ENCODE measurements around the gene CGB1. TPM values are rescaled to one million over a fixed set of nuclear protein-coding genes. Genes with fewer than 3 reads are reported as not detected.

CGB1 gene
- total and polyA plus RNA-seq, 2 donors (not counting 3 experiments of a cell fraction or from before 2014, with no cell fraction given), result not detected

- dilution Hi-C loops (cut with MboI; ENCODE audit: extremely low pct_ligation_motif_present, low sequenced_read_pairs), result no loop called here
- CTCF ChIA-PET, result interaction anchor here (1.4 kb wide), 1 partner anchor 21 kb away, joined by 4 read pairs; no protein-coding TSS in a partner anchor
Observed at GRCh38 chr19:49020931-49021895, 15.5 kb downstream of the CGB1 start.

More at GRCh38 chr19:49020931-49021895, 15.5 kb downstream of the CGB1 start:
- peaks cover 0 to 5% of the 10 kb centered on the region in 2 experiments for H3K27me3 ChIP-seq (ENCODE audit: control insufficient read depth in 2 of 2, insufficient read depth in 2 of 2, low read length in 2 of 2)
- no peaks in the 10 kb centered on the region for H3K9me1 ChIP-seq (replicated peaks; ENCODE audit: control insufficient read depth, extremely low read depth, insufficient read depth, low read length)
- H3K4me1 ChIP-seq (ENCODE audit: control insufficient read depth, extremely low read depth, insufficient read depth, low read length), result peaks cover 10% of the 10 kb centered on the region
- H3K9ac ChIP-seq (replicated peaks; ENCODE audit: extremely low read depth, insufficient read depth, low read length), result no peak overlapping the region
- FAIRE-seq (no peak), DNase-seq (ENCODE audit: low read depth, low spot score) (no peak)
- no peak overlapping the region for H2AFZ ChIP-seq (ENCODE audit: low read depth, low read length)
- no peak overlapping the region for H3K4me2 ChIP-seq (ENCODE audit: insufficient read depth, low read length)
- intact Hi-C loops (cut with micrococcal nuclease), result no loop called here
- POLR2A ChIA-PET, result no interaction called here
- H3K9me3 ChIP-seq (replicated peaks; ENCODE audit: control insufficient read depth, insufficient read depth, low read length), result no peaks in the 10 kb centered on the region
- no peaks in the 10 kb centered on the region for H4K20me1 ChIP-seq (replicated peaks; ENCODE audit: control insufficient read depth, extremely low read depth, insufficient read depth, low read length)
- H3K27ac ChIP-seq (ENCODE audit: insufficient read depth, low read depth, low read length), result no peak overlapping the region
- no peaks in the 10 kb centered on the region for H3K79me2 ChIP-seq (ENCODE audit: control insufficient read depth, insufficient read depth, low read length)
- no peak overlapping the region for H3K4me3 ChIP-seq (replicated peaks in 1 of 3; ENCODE audit: insufficient read depth in 1 of 3, low read depth in 1 of 3, low read length in 3 of 3)
- no TSS peak for BruUV-seq (replicated peaks)
- H3K36me3 ChIP-seq (ENCODE audit: control insufficient read depth in 2 of 2, extremely low read depth in 1 of 2, insufficient read depth in 2 of 2, low read length in 2 of 2), result peaks cover 0 to 2% of the 10 kb centered on the region in 2 experiments
- TF ChIP-seq CTCF (IDR thresholded peaks at IDR 0.05; ENCODE audit: extremely low read depth in 1 of 2, insufficient read depth in 1 of 2, low read depth in 1 of 2, low read length in 2 of 2), result no peak
- TF ChIP-seq JUN (IDR thresholded peaks at IDR 0.05; ENCODE audit: borderline replicate concordance, insufficient read depth, insufficient read length, low read depth), result no peak
- TF ChIP-seq FOS (IDR thresholded peaks at IDR 0.05; ENCODE audit: borderline replicate concordance, insufficient read depth, low read length), result no peak
- no peak for TF ChIP-seq MYC (IDR thresholded peaks at IDR 0.05; ENCODE audit: low read depth, low read length)
- no peak for TF ChIP-seq POLR2AphosphoS5 (IDR thresholded peaks at IDR 0.05; ENCODE audit: insufficient read depth, low read depth, low read length)
- TF ChIP-seq MAX (IDR thresholded peaks at IDR 0.05; ENCODE audit: insufficient read depth, insufficient read length), result no peak
- no peak for TF ChIP-seq GATA2 (IDR thresholded peaks at IDR 0.05; ENCODE audit: insufficient read depth, insufficient read length, low read depth, low read length)
- TF ChIP-seq EZH2 (IDR thresholded peaks at IDR 0.05; ENCODE audit: borderline replicate concordance, low read depth, low read length, severe bottlenecking), result no peak
- TF ChIP-seq POLR2A (IDR thresholded peaks at IDR 0.05; ENCODE audit: low read depth, low read length), result no peak

Data from endothelial cell of umbilical vein (primary cell).